GM12878 (cell line): Measurements from ENCODE around the gene BRD2. TPM values are rescaled to one million over a fixed set of nuclear protein-coding genes. Genes with fewer than 3 reads are reported as not detected.

Source experiments
- ASH2L ChIP-seq: fragments of 300-600, 200-600 bp; sonication (generic); IDR thresholded peaks from 2 replicates; pipeline ENCODE4 v1.6.1; 2017; ENCODE audit warnings: low read depth, mild to moderate bottlenecking, borderline replicate concordance
- ATF3 ChIP-seq: IDR thresholded peaks from 2 replicates; pipeline ENCODE4 v1.6.1; 2011; ENCODE audit warnings: low read depth, mild to moderate bottlenecking, low read length, moderate library complexity, borderline replicate concordance; ENCODE audit errors: extremely low read depth
- BRCA1 ChIP-seq: IDR thresholded peaks from 2 replicates; pipeline ENCODE4 v1.6.1; 2011; ENCODE audit warnings: low read depth, low read length, improper control_type of control experiment
- CBFB ChIP-seq: IDR thresholded peaks from 2 replicates; pipeline ENCODE4 v1.6.1; 2016; ENCODE audit warnings: antibody characterized with exemption, low read depth
- CBX3 ChIP-seq: fragments of 200-600 bp; sonication (generic); IDR thresholded peaks from 2 replicates; pipeline ENCODE4 v1.6.1; 2016; ENCODE audit warnings: low read depth, borderline replicate concordance
- CHD4 ChIP-seq: fragments of 200-600 bp; sonication (generic); IDR thresholded peaks from 2 replicates; pipeline ENCODE4 v1.6.1; 2016; ENCODE audit warnings: mild to moderate bottlenecking
- GABPA ChIP-seq: IDR thresholded peaks from 2 replicates; pipeline ENCODE4 v1.6.1; 2014; ENCODE audit warnings: antibody characterized with exemption, low read depth, mild to moderate bottlenecking, inconsistent platforms
- IKZF2 ChIP-seq, 2 experiments: fragments of 450-650 bp; IDR thresholded peaks; 2 replicates each; pipeline ENCODE4 v1.6.1; 2017; ENCODE audit warnings: mild to moderate bottlenecking in 2 of 2, moderate library complexity in 2 of 2
- IRF5 ChIP-seq: fragments of 450-650 bp; IDR thresholded peaks from 2 replicates; pipeline ENCODE4 v1.6.1; 2017; ENCODE audit warnings: borderline replicate concordance
- LARP7 ChIP-seq: fragments of 450-650 bp; IDR thresholded peaks from 2 replicates; pipeline ENCODE4 v1.6.1; 2017; ENCODE audit warnings: mild to moderate bottlenecking
- MTA3 ChIP-seq: IDR thresholded peaks from 2 replicates; pipeline ENCODE4 v1.6.1; 2012; ENCODE audit warnings: low read length, inconsistent platforms, borderline replicate concordance
- NFYB ChIP-seq: IDR thresholded peaks from 2 replicates; pipeline ENCODE4 v1.6.1; 2011; ENCODE audit warnings: low read depth, mild to moderate bottlenecking, low read length, improper control_type of control experiment, moderate library complexity; ENCODE audit not compliant: insufficient read depth
- NR2F1 ChIP-seq: fragments of 450-650 bp; conservative IDR thresholded peaks from 2 replicates; pipeline ENCODE4 v1.6.1; 2017; ENCODE audit warnings: mild to moderate bottlenecking
- PAX8 ChIP-seq: fragments of 450-650 bp; IDR thresholded peaks from 2 replicates; pipeline ENCODE4 v1.6.1; 2017; ENCODE audit warnings: mild to moderate bottlenecking, moderate library complexity
- POLR2A ChIP-seq: IDR thresholded peaks from 2 replicates; pipeline ENCODE4 v1.6.1; 2011; ENCODE audit warnings: low read depth, mild to moderate bottlenecking, low read length
- RFX5 ChIP-seq: IDR thresholded peaks from 2 replicates; pipeline ENCODE4 v1.6.1; 2011; ENCODE audit warnings: low read depth, low read length, improper control_type of control experiment
- RUNX3 ChIP-seq: IDR thresholded peaks from 2 replicates; pipeline ENCODE4 v1.6.1; 2012; ENCODE audit warnings: low read length, inconsistent platforms
- SKIL ChIP-seq: fragments of 450-650 bp; IDR thresholded peaks from 2 replicates; pipeline ENCODE4 v1.6.1; 2017; ENCODE audit warnings: mild to moderate bottlenecking, low read depth, inconsistent platforms; ENCODE audit not compliant: poor library complexity, severe bottlenecking
- STAT1 ChIP-seq: fragments of 450-650 bp; conservative IDR thresholded peaks from 2 replicates; pipeline ENCODE4 v1.6.1; 2014; ENCODE audit warnings: antibody characterized with exemption, mild to moderate bottlenecking
- SUPT20H ChIP-seq: IDR thresholded peaks from 2 replicates; pipeline ENCODE4 v1.6.1; 2011; ENCODE audit warnings: low read depth, mild to moderate bottlenecking, low read length, moderate library complexity, borderline replicate concordance; ENCODE audit not compliant: control insufficient read depth
- ZBTB40 ChIP-seq: fragments of 450-650 bp; IDR thresholded peaks from 2 replicates; pipeline ENCODE4 v1.6.1; 2016; ENCODE audit warnings: mild to moderate bottlenecking, moderate library complexity, borderline replicate concordance
- ZNF274 ChIP-seq: IDR thresholded peaks from one replicate; pipeline ENCODE4 v1.8.0; 2011; ENCODE audit not compliant: insufficient read length, insufficient read depth
- ZNF622 ChIP-seq: fragments of 450-650 bp; IDR thresholded peaks from 2 replicates; pipeline ENCODE4 v1.6.1; 2017; ENCODE audit warnings: mild to moderate bottlenecking, inconsistent platforms
- ZSCAN29 ChIP-seq: fragments of 450-650 bp; IDR thresholded peaks from 2 replicates; pipeline ENCODE4 v1.6.1; 2017; ENCODE audit warnings: mild to moderate bottlenecking, moderate library complexity
- polyA plus RNA-seq, 11 experiments: library from polyadenylated mRNA; depleted of rRNA in 4 of 11; unstranded in 6 of 11; stranded (reverse) in 5 of 11; fragments of >200 nt; fragmentation: Nextera tagmentation in 4 of 11; fragmentation: Illumina TruSeq in 1 of 11; extraction: Ambion mirVana in 4 of 11; extraction: Trizol in 1 of 11; gene quantifications; 1 replicate in 1 of 11; 2 replicates in 10 of 11; pipeline versions ENCODE4 v1.2.1 to v1.2.3, GENCODE V29; 2011 to 2016; ENCODE audit warnings: inconsistent platforms in 2 of 11, missing spikeins in 2 of 11, low read depth in 1 of 11
- total RNA-seq, 4 experiments: library from RNA; depleted of rRNA in 3 of 4; stranded (reverse); fragments of >200 nt in 3 of 4; fragmentation: Illumina TruSeq in 1 of 4; extraction: Trizol in 1 of 4; gene quantifications; 2 replicates each; pipeline versions ENCODE4 v1.2.1 to v1.2.3, GENCODE V29; 2013 to 2021

BRD2 gene
- total and polyA plus RNA-seq, 10 of the 15 experiments (the other 5 are each of a cell fraction or from before 2014, with no cell fraction given), result 32.2 to 239 (median 139) TPM

- TF ChIP-seq NFYB, result 0 out of 2 replicates have a peak, but pooled peaks have one; percentile 35
- 0 out of 2 replicates have a peak, but pooled peaks have one; percentile 20 for TF ChIP-seq CBFB
- no peak for TF ChIP-seq PAX8
- TF ChIP-seq POLR2A, result peak; percentile 52; the same call in 1 of the 2 replicates
- TF ChIP-seq IRF5, result no peak
- no peak for TF ChIP-seq STAT1
- no peak for TF ChIP-seq ATF3
- TF ChIP-seq SKIL, result no peak
- no peak for TF ChIP-seq ASH2L
- TF ChIP-seq RUNX3, result peak; percentile 88
- TF ChIP-seq IKZF2 (IDR thresholded peaks at IDR 0.05), result peak; percentile 35 to 60; a peak in 2 of 4 replicates
- TF ChIP-seq RFX5, result no peak
- TF ChIP-seq ZNF622, result no peak
- no peak; the same call in 1 of the 2 replicates for TF ChIP-seq LARP7
- TF ChIP-seq ZBTB40, result no peak
- no peak for TF ChIP-seq GABPA
- no peak for TF ChIP-seq ZNF274
- TF ChIP-seq SUPT20H, result no peak
- no peak for TF ChIP-seq BRCA1
- peak; percentile 67; the same call in 1 of the 2 replicates for TF ChIP-seq MTA3
- TF ChIP-seq CBX3, result no peak
- no peak for TF ChIP-seq CHD4
- TF ChIP-seq ZSCAN29, result no peak
- TF ChIP-seq NR2F1, result no peak; the same call in 1 of the 2 replicates
Observed at GRCh38 chr6:32945108-32945760, 23.2 kb upstream of the BRD2 start (continued).
